ENCODE results near the gene CEACAM8.

DNA sequence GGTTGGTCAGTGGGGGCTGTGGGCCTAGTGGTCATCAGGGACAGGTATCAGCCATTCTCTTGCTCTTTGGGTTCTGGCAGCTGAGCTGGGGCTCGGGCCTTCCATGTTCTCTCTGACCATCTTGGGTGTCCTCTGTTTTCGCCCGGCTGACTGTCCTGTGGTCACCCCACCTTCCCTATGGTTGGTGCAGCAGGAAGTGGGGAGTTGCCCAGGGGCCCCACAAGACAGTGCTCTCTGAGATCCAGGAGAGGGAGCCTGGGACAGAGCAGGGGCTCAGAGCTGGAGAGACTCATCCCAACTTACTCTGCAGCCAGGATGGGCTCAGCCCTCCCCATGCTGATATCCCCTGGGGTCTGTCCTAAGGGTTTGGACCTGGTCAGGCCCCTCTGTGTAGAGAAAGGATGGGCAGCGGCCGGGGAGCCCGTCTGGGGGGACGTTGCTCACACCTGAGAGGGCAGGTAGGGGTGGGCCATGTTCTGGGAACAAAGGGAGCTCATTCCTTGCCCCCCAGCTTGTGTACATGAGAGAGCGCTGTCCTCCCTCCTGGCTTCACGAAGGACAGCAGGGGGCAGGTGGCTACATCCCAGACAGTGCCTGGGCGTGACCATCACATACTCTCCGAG, 937 bp upstream of the CEACAM8 start:
- TF ChIP-seq, protein P1, sequence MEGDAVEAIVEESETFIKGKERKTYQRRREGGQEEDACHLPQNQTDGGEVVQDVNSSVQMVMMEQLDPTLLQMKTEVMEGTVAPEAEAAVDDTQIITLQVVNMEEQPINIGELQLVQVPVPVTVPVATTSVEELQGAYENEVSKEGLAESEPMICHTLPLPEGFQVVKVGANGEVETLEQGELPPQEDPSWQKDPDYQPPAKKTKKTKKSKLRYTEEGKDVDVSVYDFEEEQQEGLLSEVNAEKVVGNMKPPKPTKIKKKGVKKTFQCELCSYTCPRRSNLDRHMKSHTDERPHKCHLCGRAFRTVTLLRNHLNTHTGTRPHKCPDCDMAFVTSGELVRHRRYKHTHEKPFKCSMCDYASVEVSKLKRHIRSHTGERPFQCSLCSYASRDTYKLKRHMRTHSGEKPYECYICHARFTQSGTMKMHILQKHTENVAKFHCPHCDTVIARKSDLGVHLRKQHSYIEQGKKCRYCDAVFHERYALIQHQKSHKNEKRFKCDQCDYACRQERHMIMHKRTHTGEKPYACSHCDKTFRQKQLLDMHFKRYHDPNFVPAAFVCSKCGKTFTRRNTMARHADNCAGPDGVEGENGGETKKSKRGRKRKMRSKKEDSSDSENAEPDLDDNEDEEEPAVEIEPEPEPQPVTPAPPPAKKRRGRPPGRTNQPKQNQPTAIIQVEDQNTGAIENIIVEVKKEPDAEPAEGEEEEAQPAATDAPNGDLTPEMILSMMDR (conservative IDR thresholded peaks at IDR 0.05; ENCODE audit: low read depth, low read length), result no peak
- TF ChIP-seq EZH2 (IDR thresholded peaks at IDR 0.05; ENCODE audit: low read length, unreplicated experiment) (no peak), EZH2phosphoT487 (IDR thresholded peaks at IDR 0.05; ENCODE audit: borderline replicate concordance, low read length) (no peak)

Measured in PC-3 (cell line).